HEK293T (cell line): ENCODE results near the gene FBN2.

Experiments
- ARNT ChIP-seq: fragments of 450-650 bp; IDR thresholded peaks from 2 replicates; pipeline ENCODE4 v1.6.1; 2017; ENCODE audit warnings: mild to moderate bottlenecking
- CTBP1 ChIP-seq: fragments of 450-650 bp; IDR thresholded peaks from 2 replicates; pipeline ENCODE4 v1.6.1; 2016; ENCODE audit warnings: borderline replicate concordance
- FOXK2 ChIP-seq: fragments of 450-650 bp; IDR thresholded peaks from 2 replicates; pipeline ENCODE4 v1.6.1; 2016; ENCODE audit warnings: mild to moderate bottlenecking
- FOXM1 ChIP-seq: fragments of 450-650 bp; IDR thresholded peaks from 2 replicates; pipeline ENCODE4 v1.6.1; 2017; ENCODE audit warnings: mild to moderate bottlenecking, borderline replicate concordance
- PKNOX1 ChIP-seq: fragments of 450-650 bp; IDR thresholded peaks from 2 replicates; pipeline ENCODE4 v1.6.1; 2016

GRCh38 chr5:128412145-128412930 is 125.7 kb downstream of the FBN2 start:
- TF ChIP-seq FOXK2 = no peak
- no peak for TF ChIP-seq FOXM1
- no peak for TF ChIP-seq ARNT
- no peak for TF ChIP-seq PKNOX1
- TF ChIP-seq CTBP1 = no peak
